CD4-positive, CD25-positive, alpha-beta regulatory T cell (primary cell): Measurements from ENCODE around the gene FCRL5. TPM values are rescaled to one million over a fixed set of nuclear protein-coding genes. Genes with fewer than 3 reads are reported as not detected.
"Not testable (repeated sequence)": the region's sequence is repeated elsewhere in the genome, so short reads cannot be mapped to it uniquely, and the experiment has no call there.

Experiments
- ATAC-seq, 2 donors: fragments of 150-1000 bp; cut with Tn5 transposase; one replicate each; pipeline ENCODE4 v1.10.0; 2021; ENCODE audit warnings: low read depth in 2 of 2, moderate number of reproducible peaks in 2 of 2, moderate library complexity in 1 of 2
- DNase-seq, 3 donors: peaks; one replicate each; pipeline versions ENCODE4 v3.0.0 to v3.0.0-alpha.2; 2012 to 2022; ENCODE audit warnings: mixed read lengths in 1 of 3
- H3K27ac ChIP-seq: one replicate; pipeline ENCODE4 v1.7.0; 2013; ENCODE audit warnings: mild to moderate bottlenecking, low read length; ENCODE audit not compliant: insufficient read depth, poor library complexity, severe bottlenecking
- H3K27me3 ChIP-seq: one replicate; pipeline ENCODE4 v1.7.0; 2013; ENCODE audit warnings: low read length; ENCODE audit not compliant: control insufficient read depth, insufficient read depth
- H3K36me3 ChIP-seq: one replicate; pipeline ENCODE4 v1.7.0; 2013; ENCODE audit warnings: mild to moderate bottlenecking, low read length, moderate library complexity; ENCODE audit not compliant: control insufficient read depth, insufficient read depth
- H3K4me1 ChIP-seq: 2 replicates; pipeline ENCODE4 v1.7.0; 2013; ENCODE audit warnings: mild to moderate bottlenecking, low read length; ENCODE audit not compliant: insufficient read depth, control insufficient read depth, poor library complexity, severe bottlenecking
- H3K4me3 ChIP-seq: one replicate; pipeline ENCODE4 v1.7.0; 2013; ENCODE audit warnings: low read depth, mild to moderate bottlenecking, low read length, moderate library complexity
- H3K9me3 ChIP-seq, 2 experiments: 1 replicate in 1 of 2; 2 replicates in 1 of 2; pipeline ENCODE4 v1.7.0; 2013; ENCODE audit warnings: low read length in 2 of 2, mild to moderate bottlenecking in 1 of 2, moderate library complexity in 1 of 2; ENCODE audit not compliant: control insufficient read depth in 2 of 2
- H3K27ac Mint-ChIP-seq, 3 donors: one replicate each; pipeline ENCODE4 v1.8.0; 2020 to 2022; ENCODE audit warnings: mild to moderate bottlenecking in 3 of 3, mixed read lengths in 3 of 3, moderate library complexity in 2 of 3
- H3K27me3 Mint-ChIP-seq: one replicate; pipeline ENCODE4 v1.8.0; 2022; ENCODE audit warnings: mild to moderate bottlenecking, mixed read lengths
- H3K36me3 Mint-ChIP-seq: one replicate; pipeline ENCODE4 v1.8.0; 2020; ENCODE audit warnings: mixed read lengths
- H3K4me1 Mint-ChIP-seq, 4 donors: one replicate each; pipeline ENCODE4 v1.8.0; 2020 to 2022; ENCODE audit warnings: mixed read lengths in 4 of 4, mild to moderate bottlenecking in 1 of 4
- H3K4me3 Mint-ChIP-seq, 4 donors: one replicate each; pipeline ENCODE4 v1.8.0; 2020 to 2022; ENCODE audit warnings: mild to moderate bottlenecking in 4 of 4, mixed read lengths in 4 of 4, moderate library complexity in 3 of 4
- H3K9me3 Mint-ChIP-seq, 7 donors: one replicate each; pipeline ENCODE4 v1.8.0; 2020 to 2022; ENCODE audit warnings: mixed read lengths in 7 of 7, mild to moderate bottlenecking in 3 of 7, moderate library complexity in 2 of 7
- polyA plus RNA-seq, 4 donors: library from polyadenylated mRNA; unstranded; fragments of 300-500 nt; fragmentation: Illumina TruSeq; gene quantifications; one replicate each; pipeline ENCODE4 v1.2.3, GENCODE V29; 2021
- total RNA-seq: library from RNA; stranded (reverse); gene quantifications from one replicate; pipeline ENCODE4 v1.2.3, GENCODE V29; 2022

FCRL5 gene
- total and polyA plus RNA-seq, 5 donors from 2014 or later, result 0.22 TPM; not detected in 4

GRCh38 chr1:157558119-157558518 lies 5.8 kb upstream of the FCRL5 start:
- peaks cover 15% of the 10 kb centered on the region for H3K27me3 Mint-ChIP-seq

DNA sequence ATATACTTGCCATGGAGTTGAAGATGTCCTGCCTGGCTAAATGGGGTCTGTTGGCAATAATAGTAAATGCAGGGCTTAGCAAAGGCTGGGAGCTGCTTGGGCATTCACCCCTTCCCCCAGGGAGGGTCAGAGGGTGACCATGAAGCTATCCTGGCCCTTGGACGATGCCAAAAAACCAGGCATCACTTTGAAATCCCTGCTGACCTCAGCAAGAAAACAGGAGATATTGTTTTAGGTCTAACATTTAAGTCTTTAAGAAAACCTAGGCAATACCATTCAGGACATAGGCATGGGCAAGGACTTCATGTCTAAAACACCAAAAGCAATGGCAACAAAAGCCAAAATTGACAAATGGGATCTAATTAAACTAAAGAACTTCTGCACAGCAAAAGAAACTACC lies 4.2 kb downstream of the FCRL5 start:
- H3K9me3 ChIP-seq, H3K27ac ChIP-seq, H3K9me3 Mint-ChIP-seq, H3K4me1 Mint-ChIP-seq, DNase-seq, ATAC-seq, H3K4me3 ChIP-seq, H3K4me3 Mint-ChIP-seq, H3K27ac Mint-ChIP-seq, H3K4me1 ChIP-seq, H3K27me3 ChIP-seq, H3K36me3 ChIP-seq, H3K36me3 Mint-ChIP-seq: not testable (repeated sequence)
- peaks cover 17% of the 10 kb centered on the region for H3K27me3 Mint-ChIP-seq

More at GRCh38 chr1:157558119-157558518, 5.8 kb upstream of the FCRL5 start:
- peaks cover 0 to 8% (median 3%) of the 10 kb centered on the region in 4 donors for H3K4me1 Mint-ChIP-seq
- DNase-seq (no peak), ATAC-seq (no peak)
- H3K27me3 ChIP-seq, result peaks cover 4% of the 10 kb centered on the region
- H3K27ac Mint-ChIP-seq, result no peak overlapping the region
- peaks cover 0 to 2% (median 0%) of the 10 kb centered on the region in 7 donors for H3K9me3 Mint-ChIP-seq
- H3K4me3 ChIP-seq, result no peak overlapping the region
- H3K4me3 Mint-ChIP-seq, result no peak overlapping the region
- no peak overlapping the region for H3K27ac ChIP-seq
- H3K36me3 ChIP-seq, result no peaks in the 10 kb centered on the region
- H3K4me1 ChIP-seq, result no peaks in the 10 kb centered on the region
- H3K36me3 Mint-ChIP-seq, result no peaks in the 10 kb centered on the region
- no peaks in the 10 kb centered on the region for H3K9me3 ChIP-seq

GRCh38 chr1:157542676-157543075 lies 9.6 kb downstream of the FCRL5 start:
- Mint-ChIP-seq H3K27me3 (peaks cover 9% of the 10 kb centered on the region), H3K36me3 (no peaks in the 10 kb centered on the region)
- peaks cover 2% of the 10 kb centered on the region for H3K27me3 ChIP-seq

GRCh38 chr1:157540852-157541251 lies 11.5 kb downstream of the FCRL5 start:
- Histone ChIP-seq H3K4me1 (no peaks in the 10 kb centered on the region), H3K4me3 (no peak overlapping the region), H3K27me3 (peaks cover 2% of the 10 kb centered on the region), H3K27ac (no peak overlapping the region), H3K36me3 (no peaks in the 10 kb centered on the region), H3K9me3 (no peaks in the 10 kb centered on the region)
- Mint-ChIP-seq H3K27me3 (peaks cover 9% of the 10 kb centered on the region), H3K4me3 (no peak overlapping the region), H3K27ac (no peak overlapping the region), H3K4me1 (peaks cover 0 to 5% (median 0%) of the 10 kb centered on the region in 4 donors), H3K36me3 (no peaks in the 10 kb centered on the region), H3K9me3 (peaks cover 0 to 2% (median 0%) of the 10 kb centered on the region in 7 donors)
- DNase-seq, result no peak
- ATAC-seq, result no peak

More at GRCh38 chr1:157542676-157543075, 9.6 kb downstream of the FCRL5 start:
- no peak overlapping the region for H3K4me3 Mint-ChIP-seq
- no peak overlapping the region for H3K27ac Mint-ChIP-seq
- H3K9me3 Mint-ChIP-seq, result peaks cover 0 to 1% (median 0%) of the 10 kb centered on the region in 7 donors
- ATAC-seq, result no peak
- Histone ChIP-seq H3K27ac (no peak overlapping the region), H3K4me1 (no peaks in the 10 kb centered on the region), H3K9me3 (no peaks in the 10 kb centered on the region), H3K36me3 (no peaks in the 10 kb centered on the region), H3K4me3 (no peak overlapping the region)
- peaks cover 0 to 5% (median 0%) of the 10 kb centered on the region in 4 donors for H3K4me1 Mint-ChIP-seq
- DNase-seq, result no peak

DNA sequence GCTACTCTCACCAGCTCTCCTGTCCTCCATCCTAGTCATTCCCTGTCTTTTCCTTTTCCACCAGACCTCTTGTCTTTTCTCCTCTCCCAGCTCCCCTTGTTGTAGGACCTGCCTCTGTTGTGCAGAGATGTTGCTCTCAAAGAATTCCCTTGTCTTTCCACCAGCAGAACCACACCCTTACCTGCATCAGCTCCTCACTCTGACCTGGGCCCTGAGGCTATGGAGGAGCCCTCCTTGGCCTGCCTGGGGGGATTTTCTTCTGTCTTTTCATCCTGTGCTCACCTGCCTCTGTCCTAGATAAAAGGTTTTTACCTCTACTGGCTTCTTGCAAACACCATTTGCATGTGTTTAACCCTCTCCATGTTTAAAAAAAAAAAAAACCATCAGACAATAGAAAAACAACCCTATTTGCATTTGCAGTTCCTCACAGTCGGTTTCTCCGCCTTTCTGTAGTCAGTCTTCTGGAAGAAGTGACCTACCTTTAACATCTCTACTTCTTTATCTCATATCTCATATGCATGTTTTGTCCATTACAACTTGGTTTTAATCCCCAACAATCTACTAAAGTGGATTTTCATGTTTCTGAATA lies 12.1 kb downstream of the FCRL5 start:
- H3K9me3 Mint-ChIP-seq, result peaks cover 0 to 2% (median 0%) of the 10 kb centered on the region in 7 donors
- no peaks in the 10 kb centered on the region for H3K4me1 ChIP-seq
- H3K27me3 ChIP-seq, result peaks cover 2% of the 10 kb centered on the region
- DNase-seq (no peak), ATAC-seq (no peak)
- peaks cover 9% of the 10 kb centered on the region for H3K27me3 Mint-ChIP-seq
- H3K4me3 Mint-ChIP-seq, result no peak overlapping the region
- H3K36me3 Mint-ChIP-seq, result no peaks in the 10 kb centered on the region
- H3K27ac ChIP-seq, result no peak overlapping the region
- H3K4me3 ChIP-seq, result no peak overlapping the region
- no peaks in the 10 kb centered on the region for H3K9me3 ChIP-seq
- no peaks in the 10 kb centered on the region for H3K36me3 ChIP-seq
- H3K4me1 Mint-ChIP-seq, result peaks cover 0 to 5% (median 0%) of the 10 kb centered on the region in 4 donors
- H3K27ac Mint-ChIP-seq, result peak overlapping the region in 1 of 3 donors; percentile 5

GRCh38 chr1:157539568-157539967 lies 12.7 kb downstream of the FCRL5 start:
- H3K4me1 ChIP-seq, result no peaks in the 10 kb centered on the region
- Mint-ChIP-seq H3K4me1 (peaks cover 0 to 5% (median 0%) of the 10 kb centered on the region in 4 donors), H3K9me3 (peaks cover 0 to 2% (median 0%) of the 10 kb centered on the region in 7 donors), H3K36me3 (no peaks in the 10 kb centered on the region), H3K4me3 (no peak overlapping the region), H3K27me3 (peaks cover 9% of the 10 kb centered on the region), H3K27ac (no peak overlapping the region)
- peaks cover 2% of the 10 kb centered on the region for H3K27me3 ChIP-seq
- no peaks in the 10 kb centered on the region for H3K36me3 ChIP-seq
- no peak for ATAC-seq
- no peak for DNase-seq
- no peak overlapping the region for H3K27ac ChIP-seq
- no peaks in the 10 kb centered on the region for H3K9me3 ChIP-seq
- H3K4me3 ChIP-seq, result no peak overlapping the region

GRCh38 chr1:157532569-157532968 lies 19.7 kb downstream of the FCRL5 start:
- Histone ChIP-seq H3K27me3 (peaks cover 8% of the 10 kb centered on the region), H3K36me3 (no peaks in the 10 kb centered on the region), H3K4me3 (no peak overlapping the region), H3K9me3 (no peaks in the 10 kb centered on the region), H3K4me1 (no peaks in the 10 kb centered on the region), H3K27ac (no peak overlapping the region)
- peaks cover 13% of the 10 kb centered on the region for H3K27me3 Mint-ChIP-seq
- H3K4me1 Mint-ChIP-seq, result no peaks in the 10 kb centered on the region
- H3K4me3 Mint-ChIP-seq, result no peak overlapping the region
- no peak for DNase-seq
- H3K9me3 Mint-ChIP-seq, result peaks cover 0 to 2% (median 0%) of the 10 kb centered on the region in 7 donors
- no peak for ATAC-seq
- H3K27ac Mint-ChIP-seq, result no peak overlapping the region
- no peaks in the 10 kb centered on the region for H3K36me3 Mint-ChIP-seq
